Osteocyte (in vitro differentiated cells): ENCODE measurements around the gene IMP3. TPM values are rescaled to one million over a fixed set of nuclear protein-coding genes. Genes with fewer than 3 reads are reported as not detected.
"Not testable (repeated sequence)": the region's sequence is repeated elsewhere in the genome, so short reads cannot be mapped to it uniquely, and the experiment has no call there.

ENCODE experiments used
- DNase-seq: peaks from one replicate; pipeline ENCODE4 v3.0.0; 2021; ENCODE audit warnings: mixed read lengths; ENCODE audit not compliant: unreplicated experiment; ENCODE audit errors: extremely low spot score
- H3K27ac Mint-ChIP-seq: one replicate; pipeline ENCODE4 v1.8.0; 2021; ENCODE audit warnings: mild to moderate bottlenecking, mixed read lengths; ENCODE audit not compliant: unreplicated experiment
- H3K27me3 Mint-ChIP-seq: one replicate; pipeline ENCODE4 v1.8.0; 2021; ENCODE audit warnings: mixed read lengths; ENCODE audit not compliant: unreplicated experiment
- H3K36me3 Mint-ChIP-seq: one replicate; pipeline ENCODE4 v1.8.0; 2021; ENCODE audit warnings: mixed read lengths; ENCODE audit not compliant: unreplicated experiment
- H3K4me1 Mint-ChIP-seq: one replicate; pipeline ENCODE4 v1.8.0; 2021; ENCODE audit warnings: mixed read lengths; ENCODE audit not compliant: unreplicated experiment
- H3K4me3 Mint-ChIP-seq: one replicate; pipeline ENCODE4 v1.8.0; 2021; ENCODE audit warnings: mild to moderate bottlenecking, moderate library complexity, mixed read lengths; ENCODE audit not compliant: unreplicated experiment
- H3K9me3 Mint-ChIP-seq: one replicate; pipeline ENCODE4 v1.8.0; 2021; ENCODE audit warnings: mixed read lengths; ENCODE audit not compliant: unreplicated experiment
- CTCF ChIP-seq: fragments of 200-600 bp; sonication (generic); IDR thresholded peaks from 2 replicates; pipeline ENCODE4 v1.5.0; 2021; ENCODE audit warnings: antibody characterized with exemption, mild to moderate bottlenecking, moderate library complexity
- total RNA-seq: library from RNA; stranded (reverse); gene quantifications from 2 replicates; pipeline ENCODE4 v1.2.1, GENCODE V29; 2021

Gene IMP3
- total RNA-seq, 1 donor from 2014 or later = 31.9 TPM

- H3K27ac Mint-ChIP-seq, H3K4me3 Mint-ChIP-seq: not testable (repeated sequence)
These were observed 46.2 kb upstream of the IMP3 start for GRCh38 chr15:75686212-75686642.

DNA sequence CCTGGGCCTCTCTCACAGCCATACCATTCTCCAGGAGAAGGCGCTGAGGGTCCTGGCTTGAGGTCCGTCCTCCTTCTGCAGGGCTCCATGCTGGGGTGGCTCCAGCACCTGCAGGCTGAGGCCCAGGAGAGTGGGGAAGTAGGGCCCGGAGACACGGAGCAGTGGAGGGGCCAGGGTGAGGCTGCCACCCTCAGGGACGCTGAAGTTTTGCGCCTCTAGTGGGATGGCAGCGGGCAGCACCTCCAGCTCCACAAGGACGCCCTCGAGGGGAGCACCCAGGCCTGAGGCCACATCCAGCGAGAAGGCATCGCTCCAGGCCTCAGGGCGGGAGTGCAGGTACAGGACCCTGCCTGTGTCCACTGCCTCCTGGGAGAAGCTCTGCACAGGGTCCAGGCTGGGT, 45.2 kb upstream of the IMP3 start:
- no peak for DNase-seq
- Mint-ChIP-seq H3K27ac (no peak overlapping the region), H3K4me3 (no peak overlapping the region), H3K4me1 (peaks cover 3% of the 10 kb centered on the region), H3K27me3 (no peaks in the 10 kb centered on the region), H3K36me3 (peaks cover 2% of the 10 kb centered on the region), H3K9me3 (no peaks in the 10 kb centered on the region)
- no peak for TF ChIP-seq CTCF

More at GRCh38 chr15:75686212-75686642, 46.2 kb upstream of the IMP3 start:
- TF ChIP-seq CTCF = peak; percentile 80
- DNase-seq = peak; percentile 95
- H3K36me3 Mint-ChIP-seq, H3K27me3 Mint-ChIP-seq, H3K9me3 Mint-ChIP-seq, H3K4me1 Mint-ChIP-seq: not testable (repeated sequence)

DNA sequence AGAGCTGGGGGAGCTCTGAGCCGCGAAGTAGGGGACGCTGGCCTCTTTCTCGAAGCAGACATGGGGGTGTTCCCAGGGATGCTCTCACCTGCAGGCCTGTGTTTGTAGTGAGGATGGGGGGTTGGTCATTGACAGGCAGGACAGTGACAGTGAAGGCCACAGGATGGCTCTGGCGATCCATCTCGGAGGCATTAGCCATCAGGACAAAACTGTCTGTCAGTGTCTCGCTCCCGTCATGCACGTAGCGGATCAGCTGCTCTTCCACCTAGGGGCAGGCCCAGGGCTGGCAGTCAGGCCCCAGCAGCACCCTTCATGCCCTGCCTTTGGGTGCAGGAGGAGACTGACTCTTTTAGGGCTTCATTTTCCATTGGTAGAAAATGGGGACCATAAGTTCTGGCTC, 44.6 kb upstream of the IMP3 start:
- no peaks in the 10 kb centered on the region for H3K9me3 Mint-ChIP-seq
- no peak overlapping the region for H3K27ac Mint-ChIP-seq
- TF ChIP-seq CTCF = no peak

GRCh38 chr15:75683646-75684312, 43.8 kb upstream of the IMP3 start:
- not testable (repeated sequence) for H3K9me3 Mint-ChIP-seq, H3K27ac Mint-ChIP-seq, H3K36me3 Mint-ChIP-seq, H3K4me1 Mint-ChIP-seq, H3K27me3 Mint-ChIP-seq, H3K4me3 Mint-ChIP-seq
- TF ChIP-seq CTCF = peak; percentile 88
- peak; percentile 90 for DNase-seq

More for the DNA sequence above, 44.6 kb upstream of the IMP3 start:
- DNase-seq = no peak
- Mint-ChIP-seq H3K36me3 (peaks cover 2% of the 10 kb centered on the region), H3K27me3 (no peaks in the 10 kb centered on the region), H3K4me1 (peaks cover 3% of the 10 kb centered on the region), H3K4me3 (no peak overlapping the region)

GRCh38 chr15:75682181-75683135, 42.4 kb upstream of the IMP3 start:
- Mint-ChIP-seq H3K9me3 (no peaks in the 10 kb centered on the region), H3K27me3 (no peaks in the 10 kb centered on the region), H3K36me3 (peaks cover 2% of the 10 kb centered on the region), H3K4me3 (no peak overlapping the region), H3K27ac (no peak overlapping the region), H3K4me1 (peaks cover 3% of the 10 kb centered on the region)
- TF ChIP-seq CTCF = no peak
- DNase-seq = no peak
